C4-2B (cell line): ENCODE data around the gene ADGRV1.

Source experiments
- H3K27ac ChIP-seq: fragments of 450-650 bp; 2 replicates; pipeline ENCODE4 v1.5.1; 2017
- ZFX ChIP-seq: fragments of 450-650 bp; IDR thresholded peaks from 2 replicates; pipeline ENCODE4 v1.6.1; 2017
- TF ChIP-seq, protein P1 (sequence below): fragments of 450-650 bp; conservative IDR thresholded peaks from 2 replicates; pipeline ENCODE4 v1.5.1; 2017; ENCODE audit warnings: mild to moderate bottlenecking

Gene ADGRV1

DNA sequence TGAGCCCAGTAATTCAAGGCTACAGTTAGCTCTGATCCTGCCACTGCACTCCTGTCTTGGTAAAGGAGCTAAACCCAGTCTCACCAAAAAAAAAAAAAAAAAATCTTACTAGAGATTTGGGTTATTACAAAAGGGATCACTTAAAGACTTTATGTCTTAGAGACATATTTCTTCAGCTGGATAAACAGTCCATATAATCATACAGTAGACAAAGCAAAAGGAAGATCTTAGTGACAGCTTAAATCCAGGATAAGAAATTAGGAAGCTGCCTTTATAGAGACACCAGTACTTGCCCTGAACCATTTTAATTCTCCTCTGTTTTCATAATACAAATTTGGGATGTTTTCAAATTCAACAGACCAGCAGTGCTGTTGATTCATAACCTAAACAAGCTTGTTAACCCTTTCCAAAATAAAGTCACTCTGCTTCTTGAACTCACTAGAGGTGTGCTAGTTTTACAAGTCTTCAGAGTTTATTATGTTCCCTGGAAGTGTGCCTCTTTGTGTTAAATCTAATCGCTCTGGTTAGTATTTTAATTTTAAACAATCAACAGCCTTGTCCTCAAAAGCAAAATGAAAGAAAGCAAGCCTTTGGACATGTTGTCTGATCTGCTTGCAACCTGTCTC, 569.0 kb downstream of the ADGRV1 start:
- TF ChIP-seq ZFX: no peak
- TF ChIP-seq, protein P1, sequence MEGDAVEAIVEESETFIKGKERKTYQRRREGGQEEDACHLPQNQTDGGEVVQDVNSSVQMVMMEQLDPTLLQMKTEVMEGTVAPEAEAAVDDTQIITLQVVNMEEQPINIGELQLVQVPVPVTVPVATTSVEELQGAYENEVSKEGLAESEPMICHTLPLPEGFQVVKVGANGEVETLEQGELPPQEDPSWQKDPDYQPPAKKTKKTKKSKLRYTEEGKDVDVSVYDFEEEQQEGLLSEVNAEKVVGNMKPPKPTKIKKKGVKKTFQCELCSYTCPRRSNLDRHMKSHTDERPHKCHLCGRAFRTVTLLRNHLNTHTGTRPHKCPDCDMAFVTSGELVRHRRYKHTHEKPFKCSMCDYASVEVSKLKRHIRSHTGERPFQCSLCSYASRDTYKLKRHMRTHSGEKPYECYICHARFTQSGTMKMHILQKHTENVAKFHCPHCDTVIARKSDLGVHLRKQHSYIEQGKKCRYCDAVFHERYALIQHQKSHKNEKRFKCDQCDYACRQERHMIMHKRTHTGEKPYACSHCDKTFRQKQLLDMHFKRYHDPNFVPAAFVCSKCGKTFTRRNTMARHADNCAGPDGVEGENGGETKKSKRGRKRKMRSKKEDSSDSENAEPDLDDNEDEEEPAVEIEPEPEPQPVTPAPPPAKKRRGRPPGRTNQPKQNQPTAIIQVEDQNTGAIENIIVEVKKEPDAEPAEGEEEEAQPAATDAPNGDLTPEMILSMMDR: no peak
- peak overlapping the region; percentile 66; the same call in 1 of the 2 replicates for H3K27ac ChIP-seq

DNA sequence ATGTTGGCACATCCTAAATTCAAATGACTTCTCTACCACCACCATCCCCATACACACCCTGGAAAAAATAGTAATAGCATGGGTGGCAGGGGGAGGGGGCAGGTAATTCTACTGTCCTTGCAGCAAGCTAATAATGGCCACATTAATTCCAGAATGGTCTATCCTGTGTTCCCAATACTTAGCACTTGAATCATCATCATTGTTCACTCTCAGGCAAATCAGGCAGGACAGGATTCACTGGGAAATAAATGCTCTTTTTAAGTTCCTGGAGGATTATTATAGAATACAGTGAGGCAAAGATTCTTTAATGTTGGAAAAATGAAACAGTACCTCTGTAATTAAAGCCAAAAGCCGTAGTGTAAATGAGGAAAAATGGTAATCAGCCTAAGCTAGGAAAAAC, 570.0 kb downstream of the ADGRV1 start:
- TF ChIP-seq ZFX: no peak
- TF ChIP-seq, protein P1: no peak
- no peak overlapping the region for H3K27ac ChIP-seq

DNA sequence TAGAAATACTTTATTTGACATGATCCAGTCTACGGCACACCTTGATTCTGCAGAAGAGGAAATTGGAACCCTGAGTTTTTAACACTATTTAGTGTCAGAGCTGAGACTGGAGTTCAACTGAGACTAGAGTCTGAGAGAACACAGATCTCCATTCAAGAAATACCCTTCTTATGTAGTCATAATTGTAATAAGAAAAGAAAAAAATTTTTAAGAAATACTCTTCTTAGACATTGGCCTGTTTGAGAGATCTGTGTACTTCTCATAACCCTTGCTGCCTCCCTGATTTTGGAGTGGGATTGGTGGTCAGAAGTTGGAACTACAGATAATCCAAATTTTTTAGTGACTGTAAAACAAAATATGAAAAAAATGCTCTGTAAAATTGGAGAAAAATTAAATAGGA, 571.2 kb downstream of the ADGRV1 start:
- no peak overlapping the region for H3K27ac ChIP-seq
- TF ChIP-seq ZFX: no peak
- TF ChIP-seq, protein P1: no peak

DNA sequence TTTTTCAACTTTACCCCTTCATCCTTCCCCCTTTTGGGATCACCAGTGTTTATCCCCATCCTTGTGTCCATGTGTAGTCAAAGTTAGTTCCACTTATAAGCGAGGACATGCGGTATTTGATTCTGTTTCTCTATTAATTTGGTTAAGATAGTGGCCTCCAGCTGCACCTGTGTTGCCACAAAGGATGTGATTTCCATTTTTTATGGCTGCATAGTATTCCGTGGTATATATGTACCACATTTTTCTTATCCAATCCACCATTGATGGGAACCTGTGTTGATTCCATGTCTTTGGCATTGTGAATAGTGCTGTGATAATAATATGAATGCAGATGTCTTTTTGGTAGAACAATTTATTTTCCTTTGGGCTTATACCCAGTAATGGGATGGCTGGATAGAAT, 572.2 kb downstream of the ADGRV1 start:
- TF ChIP-seq ZFX: no peak
- TF ChIP-seq, protein P1: no peak
- no peak overlapping the region for H3K27ac ChIP-seq

GRCh38 chr5:91132550-91132949, 574.0 kb downstream of the ADGRV1 start:
- H3K27ac ChIP-seq: no peak overlapping the region
- TF ChIP-seq, protein P1: no peak
- no peak for TF ChIP-seq ZFX

- TF ChIP-seq ZFX: no peak
- TF ChIP-seq, protein P1: no peak
- H3K27ac ChIP-seq: no peak overlapping the region
These were observed 574.6 kb downstream of the ADGRV1 start for GRCh38 chr5:91133183-91133582.

GRCh38 chr5:91135475-91136248, 577.1 kb downstream of the ADGRV1 start:
- TF ChIP-seq, protein P1: no peak
- no peak for TF ChIP-seq ZFX
- H3K27ac ChIP-seq: no peak overlapping the region
